CD8-positive, alpha-beta memory T cell (primary cell): ENCODE measurements around the gene AGAP1. TPM values are rescaled to one million over a fixed set of nuclear protein-coding genes. Genes with fewer than 3 reads are reported as not detected.

Experiments
- CTCF ChIA-PET: fragments of 350-600 bp; sonication (Branson Sonifier 250); formaldehyde crosslinking; loops from one replicate; lab custom pipeline; 2021; ENCODE audit warnings: antibody characterized with exemption; lab: Charles Lee
- POLR2A ChIA-PET: fragments of 350-600 bp; sonication (Branson Sonifier 250); formaldehyde crosslinking; loops from one replicate; lab custom pipeline; 2021; ENCODE audit warnings: antibody characterized with exemption; lab: Charles Lee
- DNase-seq, 5 donors: peaks; one replicate each; pipeline versions ENCODE4 v3.0.0 to v3.0.0-alpha.2; 2020 to 2022; ENCODE audit warnings: mixed read lengths in 1 of 5
- H3K27ac ChIP-seq: one replicate; pipeline ENCODE4 v1.7.0; 2013; ENCODE audit warnings: low read depth, mild to moderate bottlenecking, low read length, moderate library complexity
- H3K27me3 ChIP-seq: 2 replicates; pipeline ENCODE4 v1.7.0; 2013; ENCODE audit warnings: low read length, mild to moderate bottlenecking; ENCODE audit not compliant: insufficient read depth, poor library complexity, severe bottlenecking
- H3K36me3 ChIP-seq: 2 replicates; pipeline ENCODE4 v1.7.0; 2013; ENCODE audit warnings: mild to moderate bottlenecking, low read length, moderate library complexity; ENCODE audit not compliant: insufficient read depth
- H3K4me1 ChIP-seq: 2 replicates; pipeline ENCODE4 v1.7.0; 2013; ENCODE audit warnings: mild to moderate bottlenecking, low read length, moderate library complexity; ENCODE audit not compliant: insufficient read depth
- H3K4me3 ChIP-seq: 2 replicates; pipeline ENCODE4 v1.7.0; 2013; ENCODE audit warnings: mild to moderate bottlenecking, low read length
- H3K9me3 ChIP-seq: 2 replicates; pipeline ENCODE4 v1.7.0; 2013; ENCODE audit warnings: mild to moderate bottlenecking, low read length
- H3K27ac Mint-ChIP-seq, 8 donors: one replicate each; pipeline ENCODE4 v1.8.0; 2020 to 2021; ENCODE audit warnings: mixed read lengths in 8 of 8, mild to moderate bottlenecking in 6 of 8, inconsistent platforms in 3 of 8, moderate library complexity in 3 of 8
- H3K27me3 Mint-ChIP-seq, 2 donors: one replicate each; pipeline ENCODE4 v1.8.0; 2020 to 2021; ENCODE audit warnings: mixed read lengths in 2 of 2, mild to moderate bottlenecking in 1 of 2, moderate library complexity in 1 of 2
- H3K36me3 Mint-ChIP-seq, 3 donors: one replicate each; pipeline ENCODE4 v1.8.0; 2020 to 2021; ENCODE audit warnings: mixed read lengths in 3 of 3, inconsistent platforms in 1 of 3, mild to moderate bottlenecking in 1 of 3
- H3K4me1 Mint-ChIP-seq, 3 donors: one replicate each; pipeline ENCODE4 v1.8.0; 2020 to 2021; ENCODE audit warnings: mixed read lengths in 3 of 3, inconsistent platforms in 1 of 3, mild to moderate bottlenecking in 1 of 3
- H3K4me3 Mint-ChIP-seq, 7 donors: one replicate each; pipeline ENCODE4 v1.8.0; 2020 to 2021; ENCODE audit warnings: mixed read lengths in 7 of 7, mild to moderate bottlenecking in 6 of 7, moderate library complexity in 4 of 7, inconsistent platforms in 2 of 7
- H3K9me3 Mint-ChIP-seq, 5 donors: one replicate each; pipeline ENCODE4 v1.8.0; 2020 to 2022; ENCODE audit warnings: mixed read lengths in 5 of 5, mild to moderate bottlenecking in 3 of 5, moderate library complexity in 2 of 5, inconsistent platforms in 1 of 5
- polyA plus RNA-seq: library from polyadenylated mRNA; unstranded; fragments of 300-500 nt; fragmentation: Illumina TruSeq; gene quantifications from one replicate; pipeline ENCODE4 v1.2.3, GENCODE V29; 2021
- total RNA-seq, 2 experiments: library from RNA; stranded (reverse); gene quantifications; one replicate each; pipeline ENCODE4 v1.2.3, GENCODE V29; 2021

AGAP1 gene
- total and polyA plus RNA-seq, 3 experiments from 2014 or later: 1.2 to 3.3 (median 2.7) TPM

DNA sequence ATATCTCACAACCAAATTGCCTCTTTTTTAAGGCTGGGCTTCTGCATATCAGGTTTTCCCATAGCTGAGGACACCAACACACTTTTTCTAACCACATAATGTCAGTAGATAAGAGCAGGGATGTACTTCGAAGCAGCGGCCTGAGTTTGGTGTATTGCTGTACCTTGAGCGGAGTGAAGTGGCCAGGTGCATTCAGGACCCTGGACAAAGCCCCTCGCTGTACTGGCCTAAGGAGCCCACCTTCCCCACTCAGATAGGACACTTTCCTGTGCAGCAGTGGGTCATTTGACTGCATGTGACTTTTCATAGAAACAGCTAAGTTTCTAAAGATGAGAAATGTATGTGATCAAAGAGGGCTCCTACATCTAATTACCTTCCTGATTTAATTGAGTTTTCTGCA lies 461.8 kb downstream of the AGAP1 start:
- DNase-seq: no peak
- ChIA-PET POLR2A (no interaction called here), CTCF (no interaction called here)
- Histone ChIP-seq H3K4me3 (no peak overlapping the region), H3K4me1 (peaks cover 11% of the 10 kb centered on the region), H3K36me3 (no peaks in the 10 kb centered on the region), H3K27ac (no peak overlapping the region), H3K9me3 (no peaks in the 10 kb centered on the region), H3K27me3 (no peaks in the 10 kb centered on the region)
- Mint-ChIP-seq H3K27ac (no peak overlapping the region), H3K4me3 (no peak overlapping the region), H3K27me3 (no peaks in the 10 kb centered on the region), H3K36me3 (no peaks in the 10 kb centered on the region), H3K9me3 (no peaks in the 10 kb centered on the region), H3K4me1 (peaks cover 20 to 32% (median 20%) of the 10 kb centered on the region in 3 donors)

DNA sequence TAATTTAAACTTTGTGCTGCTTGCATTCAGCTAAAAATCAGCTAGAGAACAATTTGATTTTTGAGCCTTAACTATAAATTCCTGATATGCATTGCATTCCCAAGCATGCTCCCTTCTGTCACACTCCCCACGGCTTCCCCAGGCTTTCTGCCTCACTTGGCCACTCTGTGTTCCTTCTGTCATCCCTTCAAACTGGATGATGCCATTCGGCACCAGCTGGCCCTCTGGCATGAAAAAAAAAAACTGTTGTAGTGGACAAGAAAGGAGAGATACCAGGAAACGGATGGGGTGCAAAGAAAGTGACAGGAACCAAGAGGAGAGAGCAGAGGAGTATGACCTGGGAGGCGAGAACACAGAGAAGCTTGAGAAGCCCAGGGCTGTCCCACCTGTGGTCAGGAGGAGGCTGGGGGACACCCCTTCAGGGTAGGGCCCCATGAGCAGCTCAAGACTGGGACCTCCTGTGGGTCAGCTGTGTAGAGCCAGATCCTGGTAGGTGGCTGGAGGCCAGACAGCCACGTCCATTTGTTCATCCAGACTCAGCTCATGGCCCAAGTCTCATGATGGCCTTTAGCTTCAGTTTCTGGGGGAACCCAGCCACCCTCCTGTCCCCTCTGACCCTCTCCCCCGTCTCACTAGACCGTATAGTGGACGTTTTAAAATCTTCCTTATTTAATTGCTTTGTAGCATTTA lies 462.6 kb downstream of the AGAP1 start:
- Histone ChIP-seq H3K27ac (no peak overlapping the region), H3K36me3 (no peaks in the 10 kb centered on the region), H3K4me1 (peaks cover 6% of the 10 kb centered on the region), H3K4me3 (no peak overlapping the region), H3K9me3 (no peaks in the 10 kb centered on the region), H3K27me3 (no peaks in the 10 kb centered on the region)
- H3K4me3 Mint-ChIP-seq: no peak overlapping the region
- peaks cover 15 to 27% (median 16%) of the 10 kb centered on the region in 3 donors for H3K4me1 Mint-ChIP-seq
- ChIA-PET POLR2A (no interaction called here), CTCF (no interaction called here)
- no peaks in the 10 kb centered on the region for H3K36me3 Mint-ChIP-seq
- H3K27me3 Mint-ChIP-seq: no peaks in the 10 kb centered on the region
- H3K9me3 Mint-ChIP-seq: no peaks in the 10 kb centered on the region
- no peak overlapping the region for H3K27ac Mint-ChIP-seq
- DNase-seq: no peak

DNA sequence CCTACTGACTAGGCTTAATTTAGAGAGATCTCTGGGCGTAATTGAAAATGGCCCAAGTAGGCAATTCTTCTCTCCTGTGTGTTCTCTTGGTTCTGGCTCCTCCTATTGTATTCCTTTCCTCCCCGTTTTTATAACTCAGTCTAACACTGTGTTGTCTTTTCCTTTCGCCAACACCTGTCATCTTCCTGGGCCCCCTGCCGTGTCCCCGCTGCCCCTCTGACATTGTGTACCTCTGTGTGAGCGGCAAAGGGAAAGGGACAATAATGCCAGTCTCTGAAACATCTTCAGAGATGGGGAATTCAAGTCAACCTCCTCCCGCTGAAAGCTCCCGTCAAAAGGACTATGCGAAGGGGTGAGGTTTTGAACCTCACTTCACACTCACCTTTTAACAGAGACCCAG lies 463.4 kb downstream of the AGAP1 start:
- Histone ChIP-seq H3K27me3 (no peaks in the 10 kb centered on the region), H3K27ac (no peak overlapping the region), H3K4me1 (no peaks in the 10 kb centered on the region), H3K9me3 (no peaks in the 10 kb centered on the region), H3K36me3 (no peaks in the 10 kb centered on the region), H3K4me3 (no peak overlapping the region)
- no peaks in the 10 kb centered on the region for H3K9me3 Mint-ChIP-seq
- no peak overlapping the region for H3K27ac Mint-ChIP-seq
- ChIA-PET CTCF (no interaction called here), POLR2A (no interaction called here)
- H3K27me3 Mint-ChIP-seq: no peaks in the 10 kb centered on the region
- no peaks in the 10 kb centered on the region for H3K36me3 Mint-ChIP-seq
- peaks cover 7 to 18% (median 9%) of the 10 kb centered on the region in 3 donors for H3K4me1 Mint-ChIP-seq
- DNase-seq: no peak
- H3K4me3 Mint-ChIP-seq: no peak overlapping the region

DNA sequence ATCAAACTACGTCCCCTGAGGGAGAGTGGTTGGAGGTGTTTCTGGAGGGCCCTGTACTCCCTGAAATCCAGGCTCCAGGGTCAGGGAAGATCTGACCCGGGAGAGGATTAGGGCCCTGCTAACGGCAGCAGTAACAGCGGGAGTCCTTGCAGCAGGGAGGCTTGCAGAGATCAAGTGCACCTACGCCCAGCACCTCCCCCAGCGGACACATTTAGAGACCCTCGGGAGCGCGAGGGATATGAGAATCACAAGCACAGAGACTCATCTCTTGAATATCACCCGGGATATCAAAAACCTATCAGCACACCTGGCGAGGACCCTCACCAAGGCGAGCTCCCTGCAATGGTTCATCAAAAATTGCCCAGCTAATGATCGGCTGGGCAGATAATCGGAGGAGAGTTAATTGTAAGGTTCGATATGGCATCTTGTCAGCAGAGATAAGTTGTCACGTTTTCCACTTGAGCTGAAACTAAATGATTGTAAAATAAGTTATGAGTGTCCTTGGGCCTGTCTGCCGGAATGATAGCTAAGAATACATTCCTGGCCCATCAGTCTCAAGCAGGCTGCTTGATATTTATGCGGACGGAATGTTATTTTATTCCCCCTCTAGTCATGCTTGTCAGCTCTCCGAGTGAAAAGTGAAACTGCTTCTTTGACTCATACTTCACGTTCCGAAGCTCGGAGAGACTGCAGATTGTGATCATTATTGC lies 464.5 kb downstream of the AGAP1 start:
- CTCF ChIA-PET: no interaction called here
- H3K9me3 Mint-ChIP-seq: no peaks in the 10 kb centered on the region
- no peaks in the 10 kb centered on the region for H3K4me1 ChIP-seq
- H3K27ac Mint-ChIP-seq: no peak overlapping the region
- H3K4me3 Mint-ChIP-seq: no peak overlapping the region
- peaks cover 7 to 13% (median 9%) of the 10 kb centered on the region in 3 donors for H3K4me1 Mint-ChIP-seq
- DNase-seq: no peak
- no peaks in the 10 kb centered on the region for H3K27me3 ChIP-seq
- no peaks in the 10 kb centered on the region for H3K36me3 ChIP-seq
- no peak overlapping the region for H3K4me3 ChIP-seq
- no peaks in the 10 kb centered on the region for H3K36me3 Mint-ChIP-seq
- no peaks in the 10 kb centered on the region for H3K27me3 Mint-ChIP-seq
- POLR2A ChIA-PET: no interaction called here
- no peak overlapping the region for H3K27ac ChIP-seq
- no peaks in the 10 kb centered on the region for H3K9me3 ChIP-seq

DNA sequence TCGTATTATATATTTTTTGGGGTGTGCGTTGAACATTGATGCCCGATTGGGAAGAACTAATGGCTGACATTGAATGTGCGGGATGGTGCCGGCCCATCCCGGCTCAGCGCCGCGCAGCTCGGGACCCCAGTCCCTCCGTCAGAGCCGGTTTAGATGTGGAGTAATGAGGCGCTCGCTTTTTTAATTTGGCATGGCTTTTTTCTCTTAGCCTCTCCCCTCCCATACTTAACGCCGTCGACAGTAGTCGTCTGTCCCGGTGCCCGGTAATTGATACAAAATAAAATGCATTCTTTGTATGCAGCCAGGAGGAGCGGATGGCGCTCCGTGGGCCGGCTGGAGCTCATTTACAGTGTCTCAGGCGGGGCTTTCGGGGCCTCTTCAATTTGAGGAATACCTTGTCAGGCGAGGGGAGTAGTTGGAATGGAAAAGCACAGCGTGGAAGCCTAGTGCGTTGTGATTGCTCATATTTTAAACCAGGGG lies 465.1 kb downstream of the AGAP1 start:
- H3K27me3 Mint-ChIP-seq: no peaks in the 10 kb centered on the region
- peaks cover 7 to 13% (median 9%) of the 10 kb centered on the region in 3 donors for H3K4me1 Mint-ChIP-seq
- H3K4me1 ChIP-seq: no peaks in the 10 kb centered on the region
- no peak overlapping the region for H3K27ac ChIP-seq
- no peaks in the 10 kb centered on the region for H3K36me3 ChIP-seq
- no peaks in the 10 kb centered on the region for H3K9me3 ChIP-seq
- ChIA-PET POLR2A (no interaction called here), CTCF (no interaction called here)
- no peak for DNase-seq
- H3K36me3 Mint-ChIP-seq: no peaks in the 10 kb centered on the region
- no peak overlapping the region for H3K4me3 Mint-ChIP-seq
- no peaks in the 10 kb centered on the region for H3K9me3 Mint-ChIP-seq
- no peaks in the 10 kb centered on the region for H3K27me3 ChIP-seq
- H3K4me3 ChIP-seq: no peak overlapping the region
- no peak overlapping the region for H3K27ac Mint-ChIP-seq

DNA sequence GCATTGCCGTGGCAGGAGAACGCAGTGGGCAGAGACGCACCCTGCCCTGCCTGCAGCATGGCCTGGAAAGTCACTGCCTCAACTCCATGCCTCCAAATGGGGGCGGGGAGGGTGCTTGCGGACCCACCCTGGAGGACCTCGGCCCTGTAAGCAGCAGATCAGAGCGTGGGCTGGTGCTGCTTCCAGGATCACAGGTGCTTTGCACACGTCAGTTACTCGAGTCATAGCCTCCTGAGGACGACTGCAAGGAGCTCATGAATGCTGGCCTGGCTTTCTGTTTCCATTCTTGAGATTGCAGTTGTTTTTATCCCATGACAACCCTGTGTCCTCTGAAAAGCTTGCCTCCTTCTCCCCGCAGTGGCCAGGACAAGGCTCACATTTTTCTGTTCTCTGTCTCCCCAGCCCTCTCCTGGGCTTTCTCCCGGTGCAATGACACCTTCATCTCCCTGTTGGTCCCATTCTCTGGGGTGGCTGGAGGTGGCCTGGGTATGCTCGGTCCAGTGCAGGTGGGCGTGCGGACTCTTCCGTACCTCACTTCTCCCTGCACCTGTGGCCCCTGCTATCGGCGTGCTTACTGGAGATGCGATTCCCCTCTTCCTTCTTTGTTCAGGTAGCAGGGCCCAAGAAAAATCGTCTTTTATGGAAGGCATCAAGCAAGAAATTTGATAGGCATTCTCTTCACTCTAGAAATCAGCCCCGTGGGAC lies 466.3 kb downstream of the AGAP1 start:
- CTCF ChIA-PET: no interaction called here
- POLR2A ChIA-PET: no interaction called here
- no peaks in the 10 kb centered on the region for H3K36me3 Mint-ChIP-seq
- H3K4me1 ChIP-seq: no peaks in the 10 kb centered on the region
- H3K4me3 ChIP-seq: no peak overlapping the region
- no peak overlapping the region for H3K4me3 Mint-ChIP-seq
- no peaks in the 10 kb centered on the region for H3K36me3 ChIP-seq
- H3K4me1 Mint-ChIP-seq: peaks cover 0 to 1% (median 0%) of the 10 kb centered on the region in 3 donors
- H3K27ac Mint-ChIP-seq: no peak overlapping the region
- no peak overlapping the region for H3K27ac ChIP-seq
- DNase-seq: no peak
- H3K9me3 ChIP-seq: no peaks in the 10 kb centered on the region
- no peaks in the 10 kb centered on the region for H3K9me3 Mint-ChIP-seq
- no peaks in the 10 kb centered on the region for H3K27me3 ChIP-seq
- H3K27me3 Mint-ChIP-seq: no peaks in the 10 kb centered on the region

DNA sequence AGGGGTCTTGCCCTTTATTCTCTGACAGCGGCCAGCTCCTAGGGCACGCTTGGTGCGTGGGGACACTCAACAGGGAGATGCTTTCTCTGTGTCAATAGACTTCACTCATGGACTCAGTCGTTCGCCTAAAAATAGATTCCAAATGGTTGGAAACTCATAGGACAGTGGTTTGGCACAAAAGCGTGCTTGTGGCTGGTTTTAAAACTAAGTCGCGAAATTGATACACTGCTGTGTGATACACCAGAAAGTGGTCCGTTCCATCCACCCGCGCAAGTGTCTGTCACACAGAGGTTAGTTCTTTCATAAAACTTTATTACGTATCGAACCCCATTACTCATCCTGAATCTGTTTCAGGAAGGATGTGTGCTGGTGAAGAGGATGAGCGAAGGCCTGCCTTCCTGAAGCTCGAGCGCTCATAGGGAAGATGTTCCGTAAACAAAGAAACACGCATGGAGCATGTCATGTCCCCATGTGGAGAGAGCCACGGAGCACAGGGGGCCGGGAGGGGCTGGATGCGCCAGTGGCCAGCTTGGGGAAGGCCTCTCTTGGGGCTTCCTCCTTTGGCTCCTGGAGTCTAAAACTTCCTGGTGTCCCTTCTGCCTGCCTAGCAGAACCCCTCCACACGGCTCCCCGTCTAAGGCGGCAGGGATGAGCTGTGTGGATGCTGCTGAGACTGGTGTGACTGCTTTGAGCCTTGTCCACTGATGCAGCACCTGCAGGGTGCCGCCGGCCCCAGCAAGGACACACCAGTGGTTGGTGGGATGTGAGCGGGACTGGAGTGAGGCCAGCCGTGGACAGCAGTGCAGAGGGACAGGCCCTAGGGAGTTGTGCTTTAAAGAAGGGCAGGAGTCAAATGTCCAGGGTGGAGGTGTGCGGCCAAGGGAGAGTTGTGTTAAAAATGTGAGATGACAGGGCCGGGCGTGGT lies 467.1 kb downstream of the AGAP1 start:
- H3K9me3 ChIP-seq: no peaks in the 10 kb centered on the region
- H3K4me1 Mint-ChIP-seq: no peaks in the 10 kb centered on the region
- H3K4me3 ChIP-seq: no peak overlapping the region
- no peaks in the 10 kb centered on the region for H3K27me3 ChIP-seq
- no peak for DNase-seq
- no peaks in the 10 kb centered on the region for H3K9me3 Mint-ChIP-seq
- H3K27me3 Mint-ChIP-seq: peaks cover 0 to 3% of the 10 kb centered on the region in 2 donors
- H3K4me1 ChIP-seq: no peaks in the 10 kb centered on the region
- ChIA-PET POLR2A (no interaction called here), CTCF (no interaction called here)
- H3K27ac ChIP-seq: no peak overlapping the region
- H3K27ac Mint-ChIP-seq: peak overlapping the region in 1 of 8 donors; percentile 66
- no peaks in the 10 kb centered on the region for H3K36me3 Mint-ChIP-seq
- H3K36me3 ChIP-seq: no peaks in the 10 kb centered on the region
- H3K4me3 Mint-ChIP-seq: no peak overlapping the region
